GM12878 (cell line): Measurements from ENCODE around the gene ASB15. TPM values are rescaled to one million over a fixed set of nuclear protein-coding genes. Genes with fewer than 3 reads are reported as not detected.

Source experiments
- ATAC-seq: fragments of 200-7000 bp; cut with Tn5 transposase; 3 replicates; pipeline ENCODE4 v1.9.1; 2020; ENCODE audit warnings: mild to moderate bottlenecking, moderate library complexity
- BruUV-seq: library from RNA; stranded (reverse); fragments of 400-500 nt; replicated peaks from 2 replicates; lab custom pipeline; 2021; lab: Mats Ljungman, UMichigan
- CTCF ChIA-PET: fragments of 300-600 bp; sonication (Branson Sonifier 250); formaldehyde crosslinking; extraction: SDS; loops from one replicate; lab custom pipeline; 2021; ENCODE audit warnings: inconsistent platforms; lab: Yijun Ruan, JAX
- POLR2A ChIA-PET: fragments of 350-600 bp; formaldehyde crosslinking; extraction: SDS; loops from one replicate; lab custom pipeline; 2021; ENCODE audit warnings: inconsistent platforms; lab: Charles Lee
- RAD21 ChIA-PET: fragments of 300-600 bp; sonication (Branson Sonifier 250); formaldehyde crosslinking; loops from one replicate; lab custom pipeline; 2023; ENCODE audit warnings: antibody characterized with exemption; ENCODE audit not compliant: unreplicated experiment; lab: Charles Lee
- SMC1A ChIA-PET: fragments of 300-600 bp; sonication (Branson Sonifier 250); formaldehyde crosslinking; loops from one replicate; lab custom pipeline; 2023; ENCODE audit not compliant: unreplicated experiment, uncharacterized antibody; lab: Charles Lee
- DNase-seq: peaks from one replicate; pipeline ENCODE4 v3.0.0-alpha.2; 2011; ENCODE audit warnings: low read depth, low spot score
- FAIRE-seq: peaks from 3 replicates; lab custom pipeline; 2011; peaks lifted over from hg19 to GRCh38; lab: Jason Lieb, UNC
- H2AFZ ChIP-seq: 2 replicates; pipeline ENCODE4 v1.6.0; 2011; ENCODE audit warnings: low read depth, low read length, control low read depth; ENCODE audit not compliant: control insufficient read depth
- H3K27ac ChIP-seq: 2 replicates; pipeline ENCODE4 v1.5.1; 2011; ENCODE audit warnings: control low read depth; ENCODE audit not compliant: control insufficient read depth, insufficient read depth
- H3K27me3 ChIP-seq, 2 experiments: replicated peaks in 1 of 2; 2 replicates each; pipeline versions ENCODE4 v1.6.0 to v1.6.1; 2011; ENCODE audit warnings: low read length in 1 of 2; ENCODE audit not compliant: control insufficient read depth in 2 of 2, insufficient read depth in 2 of 2
- H3K36me3 ChIP-seq, 2 experiments: 2 replicates each; pipeline ENCODE4 v1.5.1; 2011; ENCODE audit warnings: low read length in 1 of 2; ENCODE audit not compliant: control insufficient read depth in 2 of 2, insufficient read depth in 2 of 2
- H3K4me1 ChIP-seq: 2 replicates; pipeline ENCODE4 v1.6.1; 2011; ENCODE audit warnings: mild to moderate bottlenecking, low read length, moderate library complexity, mixed read lengths; ENCODE audit not compliant: control insufficient read depth, insufficient read depth
- H3K4me2 ChIP-seq: 2 replicates; pipeline ENCODE4 v1.6.0; 2011; ENCODE audit warnings: control low read depth; ENCODE audit not compliant: control insufficient read depth, insufficient read depth
- H3K4me3 ChIP-seq: fragments of 200-600 bp; sonication (generic); 2 replicates; pipeline ENCODE4 v1.5.1; 2016
- H3K79me2 ChIP-seq: 2 replicates; pipeline ENCODE4 v1.6.0; 2011; ENCODE audit warnings: low read length; ENCODE audit not compliant: control insufficient read depth, insufficient read depth
- H3K9ac ChIP-seq: 2 replicates; pipeline ENCODE4 v1.8.0; 2011; ENCODE audit warnings: low read length, control low read depth, mixed read lengths; ENCODE audit not compliant: control insufficient read depth, insufficient read depth
- H3K9me3 ChIP-seq: replicated peaks from 3 replicates; pipeline ENCODE4 v1.5.1; 2011; ENCODE audit warnings: mild to moderate bottlenecking, low read length; ENCODE audit not compliant: control insufficient read depth, insufficient read depth
- H4K20me1 ChIP-seq: 2 replicates; pipeline ENCODE4 v1.6.0; 2011; ENCODE audit not compliant: control insufficient read depth, insufficient read depth
- BMI1 ChIP-seq: fragments of 450-650 bp; IDR thresholded peaks from 2 replicates; pipeline ENCODE4 v1.6.1; 2016; ENCODE audit warnings: mild to moderate bottlenecking, moderate library complexity, borderline replicate concordance
- CBFB ChIP-seq: IDR thresholded peaks from 2 replicates; pipeline ENCODE4 v1.6.1; 2016; ENCODE audit warnings: antibody characterized with exemption, low read depth
- ESRRA ChIP-seq: IDR thresholded peaks from 2 replicates; pipeline ENCODE4 v1.6.1; 2012; ENCODE audit warnings: mild to moderate bottlenecking, low read length, improper control_type of control experiment
- GABPA ChIP-seq: IDR thresholded peaks from 2 replicates; pipeline ENCODE4 v1.6.1; 2014; ENCODE audit warnings: antibody characterized with exemption, low read depth, mild to moderate bottlenecking, inconsistent platforms
- PAX5 ChIP-seq: IDR thresholded peaks from 2 replicates; pipeline ENCODE4 v1.6.1; 2011; ENCODE audit warnings: low read depth, low read length, borderline replicate concordance
- PKNOX1 ChIP-seq: fragments of 450-650 bp; IDR thresholded peaks from 2 replicates; pipeline ENCODE4 v1.6.1; 2016; ENCODE audit warnings: mild to moderate bottlenecking
- POLR2AphosphoS2 ChIP-seq: IDR thresholded peaks from 2 replicates; pipeline ENCODE4 v1.6.1; 2011; ENCODE audit warnings: low read depth, mild to moderate bottlenecking, low read length, improper control_type of control experiment, moderate library complexity
- REST ChIP-seq: IDR thresholded peaks from 2 replicates; pipeline ENCODE4 v1.6.1; 2012; ENCODE audit warnings: mild to moderate bottlenecking, low read depth, low read length
- RUNX3 ChIP-seq: IDR thresholded peaks from 2 replicates; pipeline ENCODE4 v1.6.1; 2012; ENCODE audit warnings: low read length, inconsistent platforms
- SMAD5 ChIP-seq: IDR thresholded peaks from 2 replicates; pipeline ENCODE4 v1.6.1; 2016; ENCODE audit warnings: antibody characterized with exemption, low read depth
- SUZ12 ChIP-seq: fragments of 200-600 bp; sonication (generic); IDR thresholded peaks from one replicate; pipeline ENCODE4 v1.6.1; 2018; ENCODE audit warnings: antibody characterized with exemption, mild to moderate bottlenecking; ENCODE audit not compliant: unreplicated experiment
- TCF12 ChIP-seq: IDR thresholded peaks from 2 replicates; pipeline ENCODE4 v1.6.1; 2011; ENCODE audit warnings: low read depth, mild to moderate bottlenecking, low read length
- WGBS: methylation state at CpG from one replicate; pipeline ENCODE4 v1.1.6; 2016; ENCODE audit warnings: low lambda C conversion rate; ENCODE audit not compliant: insufficient replicate concordance, insufficient coverage; ENCODE audit errors: missing lambda C conversion rate; 5-methylcytosine and 5-hydroxymethylcytosine counted together
- in situ Hi-C: fragments of 300-500 bp; cut with MboI; formaldehyde crosslinking; loops from 9 replicates; pipeline ENCODE4 v1.14.3; 2018; ENCODE audit warnings: mixed read lengths
- intact Hi-C: fragments of 100-400 bp; cut with micrococcal nuclease; formaldehyde crosslinking; loops from one replicate; pipeline ENCODE4 v1.14.2; 2022; ENCODE audit not compliant: unreplicated experiment
- polyA plus RNA-seq, 11 experiments: library from polyadenylated mRNA; depleted of rRNA in 4 of 11; unstranded in 6 of 11; stranded (reverse) in 5 of 11; fragments of >200 nt; fragmentation: Nextera tagmentation in 4 of 11; fragmentation: Illumina TruSeq in 1 of 11; extraction: Ambion mirVana in 4 of 11; extraction: Trizol in 1 of 11; gene quantifications; 1 replicate in 1 of 11; 2 replicates in 10 of 11; pipeline versions ENCODE4 v1.2.1 to v1.2.3, GENCODE V29; 2011 to 2016; ENCODE audit warnings: inconsistent platforms in 2 of 11, missing spikeins in 2 of 11, low read depth in 1 of 11
- total RNA-seq, 4 experiments: library from RNA; depleted of rRNA in 3 of 4; stranded (reverse); fragments of >200 nt in 3 of 4; fragmentation: Illumina TruSeq in 1 of 4; extraction: Trizol in 1 of 4; gene quantifications; 2 replicates each; pipeline versions ENCODE4 v1.2.1 to v1.2.3, GENCODE V29; 2013 to 2021
- TF ChIP-seq, protein P1 (sequence below): fragments of 450-650 bp; IDR thresholded peaks from 2 replicates; pipeline ENCODE4 v1.6.1; 2017; ENCODE audit warnings: mild to moderate bottlenecking, moderate library complexity

The ASB15 gene
- total and polyA plus RNA-seq, 10 of the 15 experiments (the other 5 are each of a cell fraction or from before 2014, with no cell fraction given): not detected

GRCh38 chr7:123652406-123652805, 50.8 kb downstream of the ASB15 start (continued):
- TF ChIP-seq REST: no peak

DNA sequence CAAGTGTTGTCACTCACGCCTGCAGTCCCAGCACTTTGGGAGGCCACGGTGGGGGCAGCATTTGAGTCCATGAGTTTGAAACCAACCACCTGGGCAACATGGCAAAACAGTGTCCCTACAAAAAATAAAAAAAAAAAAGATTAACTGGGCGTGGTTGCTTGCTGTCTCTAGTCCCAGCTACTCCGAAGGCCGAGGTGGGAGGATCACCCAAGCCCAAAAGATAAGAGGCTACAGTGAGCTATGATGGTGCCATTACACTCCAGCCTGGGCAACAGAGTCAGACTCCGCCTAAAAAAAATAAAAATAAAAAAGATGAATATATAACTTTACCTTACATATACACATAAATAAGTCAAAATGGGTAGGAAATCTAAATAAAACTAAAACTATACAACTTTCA, 51.5 kb downstream of the ASB15 start:
- WGBS: 56% methylated on average over 6 of the region's 6 CpGs
- no peaks in the 10 kb centered on the region for H3K4me1 ChIP-seq
- no peak overlapping the region for H3K4me2 ChIP-seq
- ChIA-PET RAD21 (interaction anchor here (1.0 kb wide), 1 partner anchor 198 kb away, joined by 3 read pairs; no protein-coding TSS in a partner anchor), POLR2A (no interaction called here), SMC1A (interaction anchor here (0.6 to 1.5 kb wide), 3 partner anchors 39 to 204 kb away, joined by 3 to 4 read pairs (median 3); no protein-coding TSS in a partner anchor), CTCF (interaction anchor here (0.6 to 1.0 kb wide), 4 partner anchors 29 to 448 kb away, joined by 3 to 4 read pairs (median 4); no protein-coding TSS in a partner anchor)
- in situ Hi-C loops: no loop called here
- no peaks in the 10 kb centered on the region for H4K20me1 ChIP-seq
- no peaks in the 10 kb centered on the region for H3K36me3 ChIP-seq
- ATAC-seq (no peak), FAIRE-seq (no peak), DNase-seq (no peak)
- intact Hi-C loops: no loop called here
- H3K79me2 ChIP-seq: no peaks in the 10 kb centered on the region
- H2AFZ ChIP-seq: no peak overlapping the region
- BruUV-seq: no TSS peak
- no peaks in the 10 kb centered on the region for H3K9me3 ChIP-seq
- H3K27ac ChIP-seq: no peak overlapping the region
- peaks cover 0 to 2% of the 10 kb centered on the region in 2 experiments; a peak in 2 of 4 replicates for H3K27me3 ChIP-seq
- no peak overlapping the region for H3K9ac ChIP-seq
- H3K4me3 ChIP-seq: no peak overlapping the region
- TF ChIP-seq ESRRA (no peak), SMAD5 (no peak), SUZ12 (no peak), POLR2AphosphoS2 (no peak), PKNOX1 (no peak), RUNX3 (no peak), PAX5 (no peak), GABPA (no peak), BMI1 (no peak), CBFB (no peak), TCF12 (no peak)
- TF ChIP-seq, protein P1, sequence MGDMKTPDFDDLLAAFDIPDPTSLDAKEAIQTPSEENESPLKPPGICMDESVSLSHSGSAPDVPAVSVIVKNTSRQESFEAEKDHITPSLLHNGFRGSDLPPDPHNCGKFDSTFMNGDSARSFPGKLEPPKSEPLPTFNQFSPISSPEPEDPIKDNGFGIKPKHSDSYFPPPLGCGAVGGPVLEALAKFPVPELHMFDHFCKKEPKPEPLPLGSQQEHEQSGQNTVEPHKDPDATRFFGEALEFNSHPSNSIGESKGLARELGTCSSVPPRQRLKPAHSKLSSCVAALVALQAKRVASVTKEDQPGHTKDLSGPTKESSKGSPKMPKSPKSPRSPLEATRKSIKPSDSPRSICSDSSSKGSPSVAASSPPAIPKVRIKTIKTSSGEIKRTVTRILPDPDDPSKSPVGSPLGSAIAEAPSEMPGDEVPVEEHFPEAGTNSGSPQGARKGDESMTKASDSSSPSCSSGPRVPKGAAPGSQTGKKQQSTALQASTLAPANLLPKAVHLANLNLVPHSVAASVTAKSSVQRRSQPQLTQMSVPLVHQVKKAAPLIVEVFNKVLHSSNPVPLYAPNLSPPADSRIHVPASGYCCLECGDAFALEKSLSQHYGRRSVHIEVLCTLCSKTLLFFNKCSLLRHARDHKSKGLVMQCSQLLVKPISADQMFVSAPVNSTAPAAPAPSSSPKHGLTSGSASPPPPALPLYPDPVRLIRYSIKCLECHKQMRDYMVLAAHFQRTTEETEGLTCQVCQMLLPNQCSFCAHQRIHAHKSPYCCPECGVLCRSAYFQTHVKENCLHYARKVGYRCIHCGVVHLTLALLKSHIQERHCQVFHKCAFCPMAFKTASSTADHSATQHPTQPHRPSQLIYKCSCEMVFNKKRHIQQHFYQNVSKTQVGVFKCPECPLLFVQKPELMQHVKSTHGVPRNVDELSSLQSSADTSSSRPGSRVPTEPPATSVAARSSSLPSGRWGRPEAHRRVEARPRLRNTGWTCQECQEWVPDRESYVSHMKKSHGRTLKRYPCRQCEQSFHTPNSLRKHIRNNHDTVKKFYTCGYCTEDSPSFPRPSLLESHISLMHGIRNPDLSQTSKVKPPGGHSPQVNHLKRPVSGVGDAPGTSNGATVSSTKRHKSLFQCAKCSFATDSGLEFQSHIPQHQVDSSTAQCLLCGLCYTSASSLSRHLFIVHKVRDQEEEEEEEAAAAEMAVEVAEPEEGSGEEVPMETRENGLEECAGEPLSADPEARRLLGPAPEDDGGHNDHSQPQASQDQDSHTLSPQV: no peak
